Chondrocyte (in vitro differentiated cells): ENCODE results near the gene PHLPP1. TPM values are rescaled to one million over a fixed set of nuclear protein-coding genes. Genes with fewer than 3 reads are reported as not detected.

Experiments
- DNase-seq: peaks from one replicate; pipeline ENCODE4 v3.0.0; 2021; ENCODE audit warnings: mixed read lengths, low spot score
- H3K27ac Mint-ChIP-seq: one replicate; pipeline ENCODE4 v1.8.0; 2021; ENCODE audit warnings: mild to moderate bottlenecking, moderate library complexity, mixed read lengths; ENCODE audit not compliant: unreplicated experiment
- H3K27me3 Mint-ChIP-seq: 2 replicates; pipeline ENCODE4 v1.8.0; 2021; ENCODE audit warnings: low read depth, mixed read lengths
- H3K36me3 Mint-ChIP-seq: 2 replicates; pipeline ENCODE4 v1.8.0; 2021; ENCODE audit warnings: low read depth, mixed read lengths
- H3K4me1 Mint-ChIP-seq: 2 replicates; pipeline ENCODE4 v1.8.0; 2021; ENCODE audit warnings: low read depth, mild to moderate bottlenecking, mixed read lengths
- H3K4me3 Mint-ChIP-seq: one replicate; pipeline ENCODE4 v1.8.0; 2021; ENCODE audit warnings: mild to moderate bottlenecking, moderate library complexity, mixed read lengths; ENCODE audit not compliant: unreplicated experiment
- H3K9me3 Mint-ChIP-seq: 2 replicates; pipeline ENCODE4 v1.8.0; 2021; ENCODE audit warnings: low read depth, mixed read lengths
- CTCF ChIP-seq: fragments of 200-600 bp; sonication (generic); IDR thresholded peaks from 2 replicates; pipeline ENCODE4 v1.5.0; 2021; ENCODE audit warnings: antibody characterized with exemption, mild to moderate bottlenecking, moderate library complexity
- total RNA-seq: library from RNA; stranded (reverse); gene quantifications from 3 replicates; pipeline ENCODE4 v1.2.1, GENCODE V29; 2021

Gene PHLPP1
- total RNA-seq, 1 donor from 2014 or later = 10.4 TPM

- no peak for DNase-seq
- Mint-ChIP-seq H3K27ac (peak overlapping the region; percentile 90), H3K4me1 (peaks cover 38% of the 10 kb centered on the region), H3K4me3 (peak overlapping the region; percentile 22), H3K36me3 (no peaks in the 10 kb centered on the region), H3K27me3 (no peaks in the 10 kb centered on the region), H3K9me3 (peaks cover 10% of the 10 kb centered on the region)
- no peak for TF ChIP-seq CTCF
These were observed 36.0 kb downstream of the PHLPP1 start for GRCh38 chr18:62751341-62751821.

GRCh38 chr18:62751977-62752376, 36.6 kb downstream of the PHLPP1 start:
- peaks cover 38% of the 10 kb centered on the region for H3K4me1 Mint-ChIP-seq
- no peak overlapping the region for H3K4me3 Mint-ChIP-seq
- peaks cover 10% of the 10 kb centered on the region for H3K9me3 Mint-ChIP-seq
- H3K27ac Mint-ChIP-seq = peak overlapping the region; percentile 57
- no peaks in the 10 kb centered on the region for H3K36me3 Mint-ChIP-seq
- TF ChIP-seq CTCF = no peak
- H3K27me3 Mint-ChIP-seq = no peaks in the 10 kb centered on the region
- DNase-seq = no peak

GRCh38 chr18:62754026-62754425, 38.7 kb downstream of the PHLPP1 start:
- H3K9me3 Mint-ChIP-seq = peaks cover 10% of the 10 kb centered on the region
- H3K4me3 Mint-ChIP-seq = no peak overlapping the region
- H3K27ac Mint-ChIP-seq = no peak overlapping the region
- H3K36me3 Mint-ChIP-seq = no peaks in the 10 kb centered on the region
- TF ChIP-seq CTCF = no peak
- peaks cover 44% of the 10 kb centered on the region for H3K4me1 Mint-ChIP-seq
- DNase-seq = no peak
- no peaks in the 10 kb centered on the region for H3K27me3 Mint-ChIP-seq

GRCh38 chr18:62755454-62755853, 40.1 kb downstream of the PHLPP1 start:
- peaks cover 10% of the 10 kb centered on the region for H3K9me3 Mint-ChIP-seq
- H3K4me1 Mint-ChIP-seq = peaks cover 49% of the 10 kb centered on the region
- no peaks in the 10 kb centered on the region for H3K36me3 Mint-ChIP-seq
- no peak for DNase-seq
- no peak overlapping the region for H3K27ac Mint-ChIP-seq
- no peak for TF ChIP-seq CTCF
- no peaks in the 10 kb centered on the region for H3K27me3 Mint-ChIP-seq
- H3K4me3 Mint-ChIP-seq = no peak overlapping the region

GRCh38 chr18:62755946-62756345, 40.6 kb downstream of the PHLPP1 start:
- Mint-ChIP-seq H3K27me3 (no peaks in the 10 kb centered on the region), H3K4me1 (peaks cover 49% of the 10 kb centered on the region), H3K9me3 (peaks cover 10% of the 10 kb centered on the region), H3K4me3 (no peak overlapping the region), H3K27ac (no peak overlapping the region), H3K36me3 (no peaks in the 10 kb centered on the region)
- no peak for DNase-seq
- TF ChIP-seq CTCF = no peak
